RPMI8226 (cell line): ENCODE results near the gene MACF1.
"Not testable (repeated sequence)": the region's sequence is repeated elsewhere in the genome, so short reads cannot be mapped to it uniquely, and the experiment has no call there.

Experiments
- DNase-seq: peaks from one replicate; pipeline ENCODE4 v3.0.0-alpha.2; 2015

MACF1 gene

GRCh38 chr1:39204441-39205081, at the start of gene MACF1:
Gene MACF1 (plus strand): TSS chr1:39204695. CDS start chr1:39205023, 328 bp downstream.
- DNase-seq, result peak; percentile 33

- no peak for DNase-seq
Measured at GRCh38 chr1:39157304-39157703, 47.2 kb upstream of the MACF1 start.

- no peak for DNase-seq
Measured at GRCh38 chr1:39158327-39159086, 46.0 kb upstream of the MACF1 start.

- no peak for DNase-seq
Measured at GRCh38 chr1:39159224-39160036, 45.1 kb upstream of the MACF1 start.

- DNase-seq, result no peak
Measured at GRCh38 chr1:39160703-39161102, 43.8 kb upstream of the MACF1 start.

GRCh38 chr1:39161811-39162210, 42.7 kb upstream of the MACF1 start:
- DNase-seq, result not testable (repeated sequence)

- DNase-seq, result no peak
Measured at GRCh38 chr1:39163469-39163868, 41.0 kb upstream of the MACF1 start.

GRCh38 chr1:39164256-39164655, 40.2 kb upstream of the MACF1 start:
- DNase-seq, result no peak

GRCh38 chr1:39165049-39165448, 39.4 kb upstream of the MACF1 start:
- DNase-seq, result no peak

GRCh38 chr1:39165488-39165887, 39.0 kb upstream of the MACF1 start:
- DNase-seq, result no peak

GRCh38 chr1:39167632-39168209, 36.8 kb upstream of the MACF1 start:
- DNase-seq, result no peak

- DNase-seq, result no peak
Measured at GRCh38 chr1:39168301-39169080, 36.0 kb upstream of the MACF1 start.

GRCh38 chr1:39170731-39171667, 33.5 kb upstream of the MACF1 start:
- DNase-seq, result no peak

- no peak for DNase-seq
Measured at GRCh38 chr1:39173119-39173994, 31.1 kb upstream of the MACF1 start.

- DNase-seq, result no peak
Measured at GRCh38 chr1:39173995-39174380, 30.5 kb upstream of the MACF1 start.

GRCh38 chr1:39174390-39175081, 30.0 kb upstream of the MACF1 start:
- no peak for DNase-seq

- no peak for DNase-seq
Measured at GRCh38 chr1:39177706-39178105, 26.8 kb upstream of the MACF1 start.

- DNase-seq, result no peak
Measured at GRCh38 chr1:39178541-39179431, 25.7 kb upstream of the MACF1 start.

- DNase-seq, result no peak
Measured at GRCh38 chr1:39181311-39181710, 23.2 kb upstream of the MACF1 start.
